IMR-90 (cell line): ENCODE data around the gene MYT1. TPM values are rescaled to one million over a fixed set of nuclear protein-coding genes. Genes with fewer than 3 reads are reported as not detected.

Experiments used
- ATAC-seq: fragments of 200-7000 bp; cut with Tn5 transposase; 2 replicates; pipeline ENCODE4 v1.9.1; 2020; ENCODE audit warnings: low read depth, mild to moderate bottlenecking, moderate library complexity
- BruUV-seq: library from RNA; stranded (reverse); fragments of 400-500 nt; replicated peaks from 2 replicates; lab custom pipeline; 2021; lab: Mats Ljungman, UMichigan
- CTCF ChIA-PET: fragments of 300-600 bp; formaldehyde crosslinking; extraction: SDS; loops from one replicate; lab custom pipeline; 2021; ENCODE audit warnings: antibody characterized with exemption; lab: Yijun Ruan, JAX
- POLR2A ChIA-PET: fragments of 300-600 bp; sonication (Branson Sonifier 250); formaldehyde crosslinking; loops from one replicate; lab custom pipeline; 2022; ENCODE audit warnings: antibody characterized with exemption; ENCODE audit not compliant: unreplicated experiment; lab: Charles Lee
- DNase-seq: peaks from one replicate; pipeline ENCODE4 v3.0.0; 2013
- H2AFZ ChIP-seq: replicated peaks from 2 replicates; pipeline ENCODE3; 2013; ENCODE audit warnings: low read length, mild to moderate bottlenecking; ENCODE audit not compliant: poor library complexity
- H2AK5ac ChIP-seq: 2 replicates; pipeline ENCODE4 v1.6.1; 2013; ENCODE audit warnings: low read depth, low read length, inconsistent platforms
- H2AK9ac ChIP-seq: replicated peaks from 2 replicates; pipeline ENCODE3; 2013; ENCODE audit warnings: mild to moderate bottlenecking, low read depth, low read length, moderate library complexity; ENCODE audit not compliant: poor library complexity
- H2BK120ac ChIP-seq: 2 replicates; pipeline ENCODE4 v1.6.1; 2013; ENCODE audit warnings: low read depth, low read length, inconsistent platforms
- H2BK15ac ChIP-seq: 3 replicates; pipeline ENCODE4 v1.6.1; 2013; ENCODE audit warnings: low read depth, low read length, inconsistent platforms
- H2BK20ac ChIP-seq: 2 replicates; pipeline ENCODE4 v1.6.1; 2013; ENCODE audit warnings: low read depth, mild to moderate bottlenecking, inconsistent platforms, low read length, moderate library complexity
- H2BK5ac ChIP-seq: 2 replicates; pipeline ENCODE4 v1.6.1; 2013; ENCODE audit warnings: mild to moderate bottlenecking, low read depth, low read length, inconsistent platforms; ENCODE audit not compliant: poor library complexity, severe bottlenecking
- H3K14ac ChIP-seq: replicated peaks from 2 replicates; pipeline ENCODE4 v1.6.1; 2013; ENCODE audit warnings: low read depth, low read length, inconsistent platforms
- H3K18ac ChIP-seq: 2 replicates; pipeline ENCODE4 v1.6.1; 2013; ENCODE audit warnings: low read depth, low read length, control low read depth
- H3K23ac ChIP-seq: 2 replicates; pipeline ENCODE4 v1.6.1; 2013; ENCODE audit warnings: low read depth, low read length, inconsistent platforms
- H3K27ac ChIP-seq: 2 replicates; pipeline ENCODE4 v1.5.1; 2013; ENCODE audit warnings: mild to moderate bottlenecking, control low read depth, low read length; ENCODE audit not compliant: insufficient read depth
- H3K27me3 ChIP-seq: 2 replicates; pipeline ENCODE4 v1.6.1; 2013; ENCODE audit warnings: low read length; ENCODE audit not compliant: control insufficient read depth, insufficient read depth
- H3K36me3 ChIP-seq: 2 replicates; pipeline ENCODE4 v1.6.1; 2013; ENCODE audit warnings: low read length, mixed read lengths; ENCODE audit not compliant: control insufficient read depth, insufficient read depth
- H3K4ac ChIP-seq: 2 replicates; pipeline ENCODE4 v1.6.1; 2013; ENCODE audit warnings: low read depth, low read length, inconsistent platforms
- H3K4me1 ChIP-seq: 2 replicates; pipeline ENCODE4 v1.6.1; 2013; ENCODE audit warnings: low read length, mixed read lengths; ENCODE audit not compliant: control insufficient read depth, insufficient read depth
- H3K4me2 ChIP-seq: 2 replicates; pipeline ENCODE4 v1.6.1; 2013; ENCODE audit warnings: low read depth, mild to moderate bottlenecking, control low read depth, low read length, moderate library complexity
- H3K4me3 ChIP-seq: 2 replicates; pipeline ENCODE4 v1.5.1; 2013; ENCODE audit warnings: low read depth, mild to moderate bottlenecking, control low read depth, low read length, moderate library complexity; ENCODE audit not compliant: insufficient read depth
- H3K56ac ChIP-seq: 2 replicates; pipeline ENCODE4 v1.6.1; 2013; ENCODE audit warnings: low read length, inconsistent platforms; ENCODE audit not compliant: insufficient read depth; ENCODE audit errors: extremely low read depth
- H3K79me1 ChIP-seq, 2 experiments: 2 replicates each; pipeline ENCODE4 v1.6.1; 2013; ENCODE audit warnings: low read length in 2 of 2, inconsistent platforms in 1 of 2, low read depth in 1 of 2
- H3K9ac ChIP-seq: 2 replicates; pipeline ENCODE4 v1.6.1; 2013; ENCODE audit warnings: low read depth, low read length, control low read depth
- H3K9me1 ChIP-seq: 2 replicates; pipeline ENCODE4 v1.6.1; 2013; ENCODE audit warnings: low read length, inconsistent platforms; ENCODE audit not compliant: insufficient read depth
- H3K9me3 ChIP-seq: 2 replicates; pipeline ENCODE4 v1.6.1; 2013; ENCODE audit warnings: low read length; ENCODE audit not compliant: control insufficient read depth, insufficient read depth
- H4K20me1 ChIP-seq: 2 replicates; pipeline ENCODE4 v1.6.1; 2013; ENCODE audit warnings: low read length, inconsistent platforms; ENCODE audit not compliant: insufficient read depth
- H4K5ac ChIP-seq: 2 replicates; pipeline ENCODE4 v1.6.1; 2013; ENCODE audit warnings: mild to moderate bottlenecking, low read depth, low read length, control low read depth
- H4K8ac ChIP-seq, 2 experiments: 2 replicates each; pipeline ENCODE4 v1.6.1; 2013; ENCODE audit warnings: low read depth in 2 of 2, low read length in 2 of 2, control low read depth in 1 of 2, inconsistent platforms in 1 of 2
- H4K91ac ChIP-seq: 2 replicates; pipeline ENCODE4 v1.6.1; 2013; ENCODE audit warnings: low read depth, low read length, inconsistent platforms; ENCODE audit not compliant: insufficient read depth
- BHLHE40 ChIP-seq: fragments of 150-350 bp; IDR thresholded peaks from 2 replicates; pipeline ENCODE4 v1.6.1; 2016; ENCODE audit warnings: mild to moderate bottlenecking, low read depth, low read length
- CEBPB ChIP-seq: IDR thresholded peaks from 2 replicates; pipeline ENCODE4 v1.6.1; 2012; ENCODE audit warnings: low read depth, low read length, improper control_type of control experiment
- CHD1 ChIP-seq: IDR thresholded peaks from 2 replicates; pipeline ENCODE4 v1.6.1; 2012; ENCODE audit warnings: low read depth, low read length, improper control_type of control experiment
- FOS ChIP-seq: fragments of 150-350 bp; IDR thresholded peaks from 2 replicates; pipeline ENCODE4 v1.6.1; 2016; ENCODE audit warnings: low read depth, low read length
- MAFK ChIP-seq: IDR thresholded peaks from 2 replicates; pipeline ENCODE4 v1.6.1; 2012; ENCODE audit warnings: low read depth, low read length, improper control_type of control experiment
- MAZ ChIP-seq: IDR thresholded peaks from 2 replicates; pipeline ENCODE4 v1.6.1; 2012; ENCODE audit warnings: low read depth, mild to moderate bottlenecking, low read length, improper control_type of control experiment, moderate library complexity, borderline replicate concordance
- MXI1 ChIP-seq: IDR thresholded peaks from 2 replicates; pipeline ENCODE4 v1.6.1; 2012; ENCODE audit warnings: low read depth, mild to moderate bottlenecking, low read length, moderate library complexity, borderline replicate concordance
- NFE2L2 ChIP-seq: fragments of 150-350 bp; IDR thresholded peaks from 2 replicates; pipeline ENCODE4 v1.6.1; 2016; ENCODE audit warnings: low read depth, mild to moderate bottlenecking, low read length
- POLR2A ChIP-seq: IDR thresholded peaks from 2 replicates; pipeline ENCODE4 v1.6.1; 2012; ENCODE audit warnings: mild to moderate bottlenecking, low read depth, low read length
- RAD21 ChIP-seq: IDR thresholded peaks from 2 replicates; pipeline ENCODE4 v1.6.1; 2012; ENCODE audit warnings: low read length, improper control_type of control experiment
- RCOR1 ChIP-seq: IDR thresholded peaks from 2 replicates; pipeline ENCODE4 v1.6.1; 2012; ENCODE audit warnings: mild to moderate bottlenecking, low read length, improper control_type of control experiment; ENCODE audit not compliant: insufficient replicate concordance
- RFX5 ChIP-seq: IDR thresholded peaks from 2 replicates; pipeline ENCODE4 v1.8.0; 2012; ENCODE audit warnings: low read depth, mild to moderate bottlenecking, low read length, moderate library complexity
- SMC3 ChIP-seq: fragments of 150-350 bp; IDR thresholded peaks from 2 replicates; pipeline ENCODE4 v1.6.1; 2016; ENCODE audit warnings: low read depth, mild to moderate bottlenecking, antibody characterized with exemption, low read length, moderate library complexity
- WGBS, 2 experiments: methylation state at CpG; one replicate each; pipeline versions ENCODE4 v1.1.5 to v1.1.7; 2013; ENCODE audit warnings: missing lambda C conversion rate in 2 of 2; ENCODE audit not compliant: insufficient read length in 1 of 2; ENCODE audit errors: extremely low coverage in 2 of 2; 5-methylcytosine and 5-hydroxymethylcytosine counted together
- dilution Hi-C: fragments of 300-500 bp; cut with HindIII; formaldehyde crosslinking; loops from one replicate; pipeline ENCODE4 v1.14.3; 2018; ENCODE audit warnings: low sequenced_read_pairs; ENCODE audit not compliant: unreplicated experiment
- in situ Hi-C: fragments of 300-500 bp; cut with MboI; formaldehyde crosslinking; loops from 3 replicates; pipeline ENCODE4 v1.14.3; 2019; ENCODE audit warnings: low sequenced_read_pairs, inconsistent platforms, mixed read lengths
- intact Hi-C: fragments of 100-400 bp; cut with micrococcal nuclease; formaldehyde crosslinking; loops from 2 replicates; pipeline ENCODE4 v1.10.0; 2022
- polyA plus RNA-seq, 3 experiments: library from polyadenylated mRNA; depleted of rRNA; stranded (reverse); fragments of >200 nt; gene quantifications; 2 replicates each; pipeline ENCODE4 v1.2.3, GENCODE V29; 2012; ENCODE audit warnings: low replicate concordance in 1 of 3
- total RNA-seq: library from RNA; depleted of rRNA; stranded (reverse); fragments of >200 nt; gene quantifications from 2 replicates; pipeline ENCODE4 v1.2.3, GENCODE V29; 2012
- TF ChIP-seq, protein P1 (sequence below): conservative IDR thresholded peaks from 2 replicates; pipeline ENCODE4 v1.5.1; 2012; ENCODE audit warnings: mild to moderate bottlenecking, low read depth, low read length, improper control_type of control experiment
- TF ChIP-seq, protein P2 (sequence below): fragments of 150-350 bp; IDR thresholded peaks from 2 replicates; pipeline ENCODE4 v1.6.1; 2017; ENCODE audit warnings: mild to moderate bottlenecking, antibody characterized with exemption, low read length, low read depth
- TF ChIP-seq, protein P3 (sequence below): fragments of 150-350 bp; IDR thresholded peaks from 2 replicates; pipeline ENCODE4 v1.6.1; 2016; ENCODE audit warnings: low read depth, mild to moderate bottlenecking, low read length, moderate library complexity, borderline replicate concordance

The MYT1 gene
- total and polyA plus RNA-seq, 2 of the 4 experiments (the other 2 are of a cell fraction): not detected

DNA sequence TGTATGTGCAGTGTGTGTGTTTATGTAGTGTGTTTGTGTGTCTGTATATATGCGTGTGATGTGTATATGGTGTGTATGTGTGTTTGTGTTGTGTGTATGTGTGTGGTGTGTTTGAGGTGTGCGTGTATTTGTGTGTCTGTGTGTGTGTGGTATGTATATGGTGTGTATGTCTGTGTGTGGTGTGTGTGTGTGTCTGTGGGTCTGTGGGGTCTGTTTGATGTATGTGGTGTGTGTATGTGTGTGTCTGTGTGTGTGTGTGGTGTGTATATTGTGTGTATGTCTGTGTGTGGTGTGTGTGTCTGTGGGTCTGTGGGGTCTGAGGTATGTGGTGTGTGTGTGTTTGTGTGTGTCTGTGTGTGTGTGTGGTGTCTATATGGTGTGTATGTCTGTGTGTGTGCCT is 10.8 kb upstream of the MYT1 start:
- no TSS peak for BruUV-seq
- Histone ChIP-seq H4K20me1 (no peaks in the 10 kb centered on the region; the same call in 1 of the 2 replicates), H2AK9ac (no peak overlapping the region), H2BK120ac (no peak overlapping the region), H4K8ac (no peak overlapping the region), H3K4me1 (no peaks in the 10 kb centered on the region), H2AK5ac (no peak overlapping the region), H2BK15ac (no peak overlapping the region), H3K56ac (no peak overlapping the region), H3K9me1 (peaks cover 3% of the 10 kb centered on the region; the same call in 1 of the 2 replicates), H3K4me2 (no peak overlapping the region), H4K91ac (no peak overlapping the region), H3K4ac (no peak overlapping the region), H3K4me3 (no peak overlapping the region), H4K5ac (no peak overlapping the region), H3K27ac (no peak overlapping the region), H2AFZ (no peak overlapping the region), H3K9ac (no peak overlapping the region), H3K9me3 (no peaks in the 10 kb centered on the region), H3K14ac (no peak overlapping the region), H2BK20ac (no peak overlapping the region), H3K18ac (no peak overlapping the region), H3K79me1 (no peaks in the 10 kb centered on the region), H3K36me3 (no peaks in the 10 kb centered on the region), H2BK5ac (peak overlapping the region; percentile 69), H3K23ac (no peak overlapping the region), H3K27me3 (peaks cover 13% of the 10 kb centered on the region)
- POLR2A ChIA-PET: no interaction called here
- WGBS, 2 experiments: 56% methylated on average over 2 of the region's 2 CpGs; no CpG with 5 or more reads in 1 of the 2 experiments
- dilution Hi-C loops: no loop called here
- TF ChIP-seq NFE2L2: no peak
- no peak for TF ChIP-seq RFX5
- TF ChIP-seq MAFK: no peak
- no peak for TF ChIP-seq FOS
- no peak for TF ChIP-seq POLR2A
- TF ChIP-seq MAZ: no peak
- TF ChIP-seq, protein P1, sequence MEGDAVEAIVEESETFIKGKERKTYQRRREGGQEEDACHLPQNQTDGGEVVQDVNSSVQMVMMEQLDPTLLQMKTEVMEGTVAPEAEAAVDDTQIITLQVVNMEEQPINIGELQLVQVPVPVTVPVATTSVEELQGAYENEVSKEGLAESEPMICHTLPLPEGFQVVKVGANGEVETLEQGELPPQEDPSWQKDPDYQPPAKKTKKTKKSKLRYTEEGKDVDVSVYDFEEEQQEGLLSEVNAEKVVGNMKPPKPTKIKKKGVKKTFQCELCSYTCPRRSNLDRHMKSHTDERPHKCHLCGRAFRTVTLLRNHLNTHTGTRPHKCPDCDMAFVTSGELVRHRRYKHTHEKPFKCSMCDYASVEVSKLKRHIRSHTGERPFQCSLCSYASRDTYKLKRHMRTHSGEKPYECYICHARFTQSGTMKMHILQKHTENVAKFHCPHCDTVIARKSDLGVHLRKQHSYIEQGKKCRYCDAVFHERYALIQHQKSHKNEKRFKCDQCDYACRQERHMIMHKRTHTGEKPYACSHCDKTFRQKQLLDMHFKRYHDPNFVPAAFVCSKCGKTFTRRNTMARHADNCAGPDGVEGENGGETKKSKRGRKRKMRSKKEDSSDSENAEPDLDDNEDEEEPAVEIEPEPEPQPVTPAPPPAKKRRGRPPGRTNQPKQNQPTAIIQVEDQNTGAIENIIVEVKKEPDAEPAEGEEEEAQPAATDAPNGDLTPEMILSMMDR: no peak
- TF ChIP-seq CEBPB: no peak
- TF ChIP-seq, protein P2, sequence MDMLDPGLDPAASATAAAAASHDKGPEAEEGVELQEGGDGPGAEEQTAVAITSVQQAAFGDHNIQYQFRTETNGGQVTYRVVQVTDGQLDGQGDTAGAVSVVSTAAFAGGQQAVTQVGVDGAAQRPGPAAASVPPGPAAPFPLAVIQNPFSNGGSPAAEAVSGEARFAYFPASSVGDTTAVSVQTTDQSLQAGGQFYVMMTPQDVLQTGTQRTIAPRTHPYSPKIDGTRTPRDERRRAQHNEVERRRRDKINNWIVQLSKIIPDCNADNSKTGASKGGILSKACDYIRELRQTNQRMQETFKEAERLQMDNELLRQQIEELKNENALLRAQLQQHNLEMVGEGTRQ: no peak
- TF ChIP-seq, protein P3, sequence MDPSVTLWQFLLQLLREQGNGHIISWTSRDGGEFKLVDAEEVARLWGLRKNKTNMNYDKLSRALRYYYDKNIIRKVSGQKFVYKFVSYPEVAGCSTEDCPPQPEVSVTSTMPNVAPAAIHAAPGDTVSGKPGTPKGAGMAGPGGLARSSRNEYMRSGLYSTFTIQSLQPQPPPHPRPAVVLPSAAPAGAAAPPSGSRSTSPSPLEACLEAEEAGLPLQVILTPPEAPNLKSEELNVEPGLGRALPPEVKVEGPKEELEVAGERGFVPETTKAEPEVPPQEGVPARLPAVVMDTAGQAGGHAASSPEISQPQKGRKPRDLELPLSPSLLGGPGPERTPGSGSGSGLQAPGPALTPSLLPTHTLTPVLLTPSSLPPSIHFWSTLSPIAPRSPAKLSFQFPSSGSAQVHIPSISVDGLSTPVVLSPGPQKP: no peak
- no peak for TF ChIP-seq BHLHE40
- TF ChIP-seq SMC3: no peak
- TF ChIP-seq RAD21: no peak
- no peak for TF ChIP-seq MXI1
- TF ChIP-seq CHD1: no peak
- no peak for TF ChIP-seq RCOR1
- in situ Hi-C loops: no loop called here
- CTCF ChIA-PET: no interaction called here
- no peak for DNase-seq
- ATAC-seq: no peak
- intact Hi-C loops: no loop called here
